Measurements from ENCODE around the gene SPAG16. TPM values are rescaled to one million over a fixed set of nuclear protein-coding genes. Genes with fewer than 3 reads are reported as not detected.
"Not testable (repeated sequence)": the region's sequence is repeated elsewhere in the genome, so short reads cannot be mapped to it uniquely, and the experiment has no call there.

The SPAG16 gene
- total RNA-seq, 3 donors from 2014 or later = 5.4 to 5.7 (median 5.5) TPM

GRCh38 chr2:214050731-214051130 is 766.5 kb downstream of the SPAG16 start:
- DNase-seq = no peak
- H3K4me1 Mint-ChIP-seq (ENCODE audit: low read depth) = no peaks in the 10 kb centered on the region
- H3K27me3 Mint-ChIP-seq (ENCODE audit: low read depth) = no peaks in the 10 kb centered on the region
- no peak overlapping the region for H3K4me3 Mint-ChIP-seq
- H3K9me3 Mint-ChIP-seq = peaks cover 8% of the 10 kb centered on the region
- ATAC-seq = no peak
- no peaks in the 10 kb centered on the region for H3K36me3 Mint-ChIP-seq (ENCODE audit: insufficient read depth)

DNA sequence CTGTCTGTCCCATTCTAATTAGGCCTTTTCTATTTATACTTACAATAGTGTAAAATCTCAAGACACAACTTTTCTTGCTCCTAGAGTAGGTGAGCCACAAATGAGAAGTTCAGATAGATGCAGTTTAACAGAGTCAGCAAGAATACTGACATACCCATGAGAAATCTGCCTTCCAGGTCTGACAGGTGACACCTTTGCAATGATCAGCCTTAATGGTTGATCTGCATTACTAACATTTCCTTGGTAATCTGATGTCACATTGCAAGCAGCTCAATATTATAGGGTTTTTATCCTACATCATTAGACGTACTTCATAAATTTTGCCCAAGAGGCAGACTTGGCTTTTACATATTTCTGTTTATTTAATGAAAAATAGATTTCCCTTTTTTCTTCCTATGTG is 767.3 kb downstream of the SPAG16 start:
- Mint-ChIP-seq H3K27me3 (ENCODE audit: low read depth) (peaks cover 2% of the 10 kb centered on the region), H3K4me1 (ENCODE audit: low read depth) (no peaks in the 10 kb centered on the region), H3K4me3 (no peak overlapping the region), H3K36me3 (ENCODE audit: insufficient read depth) (no peaks in the 10 kb centered on the region), H3K9me3 (no peaks in the 10 kb centered on the region)
- ATAC-seq (no peak), DNase-seq (no peak)

DNA sequence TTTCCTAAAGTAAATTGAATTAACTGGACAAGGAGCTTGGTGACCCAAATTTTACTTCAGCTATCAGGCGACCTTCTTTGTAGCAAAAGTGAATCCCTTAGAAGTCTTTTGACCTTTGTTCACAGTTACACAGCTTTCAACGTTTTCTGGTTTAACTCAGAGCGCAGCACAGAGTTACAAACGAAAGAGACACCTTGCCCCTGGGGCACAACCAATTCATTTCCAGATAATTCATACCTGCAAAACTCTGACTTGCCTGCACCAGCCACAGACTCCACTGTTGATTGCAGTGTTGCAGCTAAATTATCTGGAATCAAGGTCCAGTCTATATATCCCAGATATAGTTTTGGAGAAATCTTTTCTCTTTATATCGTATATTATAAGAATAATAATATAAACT is 768.0 kb downstream of the SPAG16 start:
- ATAC-seq = no peak
- Mint-ChIP-seq H3K4me3 (no peak overlapping the region), H3K27me3 (ENCODE audit: low read depth) (peaks cover 2% of the 10 kb centered on the region), H3K36me3 (ENCODE audit: insufficient read depth) (no peaks in the 10 kb centered on the region), H3K4me1 (ENCODE audit: low read depth) (no peaks in the 10 kb centered on the region), H3K9me3 (no peaks in the 10 kb centered on the region)
- no peak for DNase-seq

DNA sequence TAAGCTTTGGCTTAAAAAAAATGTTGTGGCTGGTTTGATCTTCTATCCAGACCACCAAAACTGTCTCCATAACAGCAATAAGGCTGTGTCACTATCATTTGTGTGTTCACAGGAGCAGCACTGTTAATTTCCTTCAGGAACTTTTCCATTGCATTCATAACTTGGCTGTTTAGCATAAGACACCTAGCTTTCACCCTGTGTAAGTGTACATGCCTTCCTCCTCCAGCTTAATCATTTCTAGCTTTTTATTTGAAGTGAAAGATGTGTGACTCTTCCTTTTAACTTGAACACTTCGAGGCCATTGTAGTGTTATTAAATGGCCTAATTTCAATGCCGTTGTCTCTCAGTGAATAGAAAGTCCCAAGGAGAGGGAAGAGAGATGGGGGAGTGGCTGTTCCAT is 773.7 kb downstream of the SPAG16 start:
- H3K27me3 Mint-ChIP-seq (ENCODE audit: low read depth) = peaks cover 2% of the 10 kb centered on the region
- H3K4me1 Mint-ChIP-seq (ENCODE audit: low read depth) = no peaks in the 10 kb centered on the region
- H3K9me3 Mint-ChIP-seq = no peaks in the 10 kb centered on the region
- no peaks in the 10 kb centered on the region for H3K36me3 Mint-ChIP-seq (ENCODE audit: insufficient read depth)
- no peak for ATAC-seq
- no peak for DNase-seq
- no peak overlapping the region for H3K4me3 Mint-ChIP-seq

- H3K4me3 Mint-ChIP-seq; H3K27me3 Mint-ChIP-seq (ENCODE audit: low read depth); H3K36me3 Mint-ChIP-seq (ENCODE audit: insufficient read depth); DNase-seq; H3K9me3 Mint-ChIP-seq; H3K4me1 Mint-ChIP-seq (ENCODE audit: low read depth); ATAC-seq: not testable (repeated sequence)
Observed at GRCh38 chr2:214062279-214062678, 778.0 kb downstream of the SPAG16 start.

DNA sequence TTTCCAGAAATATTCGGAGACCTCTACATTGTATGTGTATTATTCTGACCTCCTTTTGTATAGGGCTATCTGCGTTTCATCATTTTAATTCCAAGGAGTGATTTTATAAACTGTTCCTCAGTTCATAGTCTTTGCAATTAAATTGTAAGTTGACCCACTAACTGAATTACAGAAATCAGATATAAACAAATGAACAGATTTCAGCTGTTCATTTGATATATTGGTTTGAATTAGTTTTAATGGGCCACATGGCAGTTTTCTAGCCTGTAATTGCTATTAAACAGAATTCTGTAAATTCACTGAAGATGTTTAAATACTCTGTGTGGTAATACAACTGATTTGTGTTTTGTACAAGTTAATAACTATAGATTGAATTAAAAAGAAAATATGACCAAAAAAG is 780.2 kb downstream of the SPAG16 start:
- Mint-ChIP-seq H3K27me3 (ENCODE audit: low read depth) (no peaks in the 10 kb centered on the region), H3K4me3 (no peak overlapping the region), H3K4me1 (ENCODE audit: low read depth) (no peaks in the 10 kb centered on the region), H3K36me3 (ENCODE audit: insufficient read depth) (no peaks in the 10 kb centered on the region), H3K9me3 (no peaks in the 10 kb centered on the region)
- DNase-seq = no peak
- ATAC-seq = no peak

GRCh38 chr2:214066862-214067261 is 782.6 kb downstream of the SPAG16 start:
- no peak for ATAC-seq
- no peak for DNase-seq
- H3K27me3 Mint-ChIP-seq (ENCODE audit: low read depth) = no peaks in the 10 kb centered on the region
- no peaks in the 10 kb centered on the region for H3K36me3 Mint-ChIP-seq (ENCODE audit: insufficient read depth)
- no peaks in the 10 kb centered on the region for H3K4me1 Mint-ChIP-seq (ENCODE audit: low read depth)
- H3K4me3 Mint-ChIP-seq = no peak overlapping the region
- H3K9me3 Mint-ChIP-seq = no peaks in the 10 kb centered on the region

GRCh38 chr2:214069254-214069653 is 785.0 kb downstream of the SPAG16 start:
- Mint-ChIP-seq H3K4me3 (no peak overlapping the region), H3K9me3 (no peaks in the 10 kb centered on the region), H3K36me3 (ENCODE audit: insufficient read depth) (no peaks in the 10 kb centered on the region), H3K27me3 (ENCODE audit: low read depth) (no peaks in the 10 kb centered on the region), H3K4me1 (ENCODE audit: low read depth) (no peaks in the 10 kb centered on the region)
- ATAC-seq (peak; percentile 56 to 74), DNase-seq (no peak)

DNA sequence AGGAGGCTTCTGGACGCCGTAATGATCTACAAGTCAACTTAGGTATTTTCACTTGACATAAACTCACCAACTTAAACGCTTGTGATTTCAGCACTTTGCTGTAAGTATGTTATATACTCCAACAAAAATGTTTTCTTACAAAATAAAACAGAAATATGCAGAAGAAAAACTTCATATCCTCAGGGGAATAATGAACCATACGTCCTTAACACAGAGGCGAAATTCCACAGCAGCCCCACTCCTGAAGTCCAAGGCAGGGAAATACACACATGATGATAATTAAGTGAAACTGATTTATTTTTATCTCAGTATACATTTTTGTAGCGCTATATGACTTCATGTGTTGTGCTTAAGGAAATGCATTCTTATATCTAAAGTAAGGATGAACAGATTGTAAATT is 791.2 kb downstream of the SPAG16 start:
- DNase-seq (no peak), ATAC-seq (no peak)
- no peak overlapping the region for H3K4me3 Mint-ChIP-seq
- no peaks in the 10 kb centered on the region for H3K4me1 Mint-ChIP-seq (ENCODE audit: low read depth)
- H3K36me3 Mint-ChIP-seq (ENCODE audit: insufficient read depth) = no peaks in the 10 kb centered on the region
- no peaks in the 10 kb centered on the region for H3K9me3 Mint-ChIP-seq
- H3K27me3 Mint-ChIP-seq (ENCODE audit: low read depth) = no peaks in the 10 kb centered on the region

GRCh38 chr2:214076527-214076926 is 792.3 kb downstream of the SPAG16 start:
- ATAC-seq = no peak
- Mint-ChIP-seq H3K27me3 (ENCODE audit: low read depth) (no peaks in the 10 kb centered on the region), H3K4me1 (ENCODE audit: low read depth) (no peaks in the 10 kb centered on the region), H3K36me3 (ENCODE audit: insufficient read depth) (no peaks in the 10 kb centered on the region), H3K4me3 (no peak overlapping the region), H3K9me3 (no peaks in the 10 kb centered on the region)
- no peak for DNase-seq

- DNase-seq (no peak), ATAC-seq (no peak)
- H3K27me3 Mint-ChIP-seq (ENCODE audit: low read depth) = no peaks in the 10 kb centered on the region
- H3K9me3 Mint-ChIP-seq = no peaks in the 10 kb centered on the region
- H3K4me1 Mint-ChIP-seq (ENCODE audit: low read depth) = no peaks in the 10 kb centered on the region
- H3K4me3 Mint-ChIP-seq = no peak overlapping the region
- no peaks in the 10 kb centered on the region for H3K36me3 Mint-ChIP-seq (ENCODE audit: insufficient read depth)
Observed at GRCh38 chr2:214077727-214078126, 793.5 kb downstream of the SPAG16 start.

DNA sequence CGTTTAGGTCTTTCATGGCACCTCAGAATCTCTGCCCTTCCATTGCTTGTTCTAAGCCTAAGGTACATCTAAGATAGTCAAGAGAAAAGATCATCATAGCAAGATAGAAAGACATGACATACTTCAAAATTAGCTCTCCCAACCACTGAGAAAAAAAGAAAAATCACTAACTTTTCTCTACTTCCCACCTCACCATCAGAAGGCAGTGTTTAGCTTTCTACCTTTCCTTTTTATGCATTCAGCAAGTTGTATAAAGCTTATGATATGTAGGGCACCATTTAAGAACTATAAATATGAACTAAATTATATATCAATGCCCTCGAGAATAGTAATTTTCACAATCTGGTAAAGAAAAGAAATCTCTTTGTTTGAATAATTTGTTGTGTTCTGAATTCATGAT is 794.8 kb downstream of the SPAG16 start:
- H3K27me3 Mint-ChIP-seq (ENCODE audit: low read depth) = no peaks in the 10 kb centered on the region
- no peak for DNase-seq
- no peak overlapping the region for H3K4me3 Mint-ChIP-seq
- H3K36me3 Mint-ChIP-seq (ENCODE audit: insufficient read depth) = no peaks in the 10 kb centered on the region
- H3K9me3 Mint-ChIP-seq = no peaks in the 10 kb centered on the region
- H3K4me1 Mint-ChIP-seq (ENCODE audit: low read depth) = no peaks in the 10 kb centered on the region
- no peak for ATAC-seq

DNA sequence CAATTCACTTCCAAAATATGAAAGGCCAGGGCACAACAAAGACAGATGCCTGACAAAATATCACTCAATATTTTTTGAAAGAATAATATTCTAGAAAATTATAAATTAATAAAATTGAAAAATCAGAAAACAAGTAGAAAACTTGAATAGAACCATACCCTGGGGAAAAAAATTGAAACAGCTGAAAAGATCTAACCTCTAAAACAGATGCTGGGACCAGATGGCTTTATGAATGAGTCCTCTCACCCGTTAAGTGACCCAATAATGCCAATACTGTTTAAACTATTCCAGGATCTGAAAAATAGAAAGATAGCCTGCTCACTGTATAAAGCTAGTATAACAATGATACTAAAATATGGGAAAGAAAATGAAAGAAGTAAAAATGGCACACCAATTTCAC is 804.3 kb downstream of the SPAG16 start:
- DNase-seq (no peak), ATAC-seq (no peak)
- Mint-ChIP-seq H3K4me3 (no peak overlapping the region), H3K9me3 (no peaks in the 10 kb centered on the region), H3K4me1 (ENCODE audit: low read depth) (no peaks in the 10 kb centered on the region), H3K36me3 (ENCODE audit: insufficient read depth) (no peaks in the 10 kb centered on the region), H3K27me3 (ENCODE audit: low read depth) (no peaks in the 10 kb centered on the region)

GRCh38 chr2:214096208-214096715 is 812.0 kb downstream of the SPAG16 start:
- ATAC-seq (no peak), DNase-seq (no peak)
- Mint-ChIP-seq H3K9me3 (no peaks in the 10 kb centered on the region), H3K36me3 (ENCODE audit: insufficient read depth) (no peaks in the 10 kb centered on the region), H3K27me3 (ENCODE audit: low read depth) (no peaks in the 10 kb centered on the region), H3K4me1 (ENCODE audit: low read depth) (no peaks in the 10 kb centered on the region), H3K4me3 (no peak overlapping the region)

DNA sequence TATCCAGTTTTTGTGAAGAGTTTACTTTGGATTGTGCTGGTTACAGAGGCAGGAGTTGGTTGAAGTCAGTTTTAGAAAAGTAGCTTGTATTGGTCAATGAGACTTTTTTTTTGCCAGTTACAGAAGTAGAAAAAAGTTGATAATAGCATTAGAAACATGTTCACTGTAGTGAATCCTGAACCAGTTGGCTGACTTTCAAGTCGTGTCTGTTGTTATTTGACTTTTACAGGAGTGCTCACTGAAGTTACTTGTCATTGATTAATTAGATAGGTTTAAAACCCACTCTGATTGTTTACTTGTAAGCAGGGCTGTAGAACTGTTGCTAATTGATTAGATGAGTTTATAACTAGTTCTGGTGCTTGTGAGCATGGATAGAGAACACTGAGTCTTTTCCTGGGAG is 814.5 kb downstream of the SPAG16 start:
- Mint-ChIP-seq H3K4me1 (ENCODE audit: low read depth) (no peaks in the 10 kb centered on the region), H3K27me3 (ENCODE audit: low read depth) (no peaks in the 10 kb centered on the region), H3K4me3 (no peak overlapping the region), H3K9me3 (no peaks in the 10 kb centered on the region), H3K36me3 (ENCODE audit: insufficient read depth) (no peaks in the 10 kb centered on the region)
- no peak for DNase-seq
- no peak for ATAC-seq

DNA sequence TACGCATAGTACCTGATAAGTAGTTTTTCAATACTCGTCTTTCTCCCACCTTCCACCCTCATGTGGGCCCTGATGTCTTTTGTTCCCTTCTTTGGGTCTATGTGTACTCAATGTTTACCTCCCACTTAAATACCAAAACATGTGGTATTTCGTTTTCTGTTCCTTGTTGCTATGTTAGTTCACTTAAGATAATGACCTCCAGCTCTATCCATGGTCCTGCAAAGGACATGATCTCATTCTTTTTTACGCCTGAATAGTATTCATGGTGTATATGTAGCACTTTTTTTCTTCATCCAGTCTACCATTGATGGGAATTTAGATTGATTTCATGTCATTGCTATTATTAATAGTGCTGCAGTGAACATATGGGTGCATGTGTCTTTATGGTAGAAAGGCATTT is 816.2 kb downstream of the SPAG16 start:
- no peak for ATAC-seq
- H3K36me3 Mint-ChIP-seq (ENCODE audit: insufficient read depth) = no peaks in the 10 kb centered on the region
- no peaks in the 10 kb centered on the region for H3K4me1 Mint-ChIP-seq (ENCODE audit: low read depth)
- no peaks in the 10 kb centered on the region for H3K9me3 Mint-ChIP-seq
- H3K4me3 Mint-ChIP-seq = no peak overlapping the region
- no peak for DNase-seq
- H3K27me3 Mint-ChIP-seq (ENCODE audit: low read depth) = no peaks in the 10 kb centered on the region

Data from activated T-cell treated with anti-CD3 and anti-CD28 coated beads, Interleukin-2, amount 50 U/mL, for 4 hours (primary cell).